Measurements from ENCODE around the gene RPLP2.

DNA sequence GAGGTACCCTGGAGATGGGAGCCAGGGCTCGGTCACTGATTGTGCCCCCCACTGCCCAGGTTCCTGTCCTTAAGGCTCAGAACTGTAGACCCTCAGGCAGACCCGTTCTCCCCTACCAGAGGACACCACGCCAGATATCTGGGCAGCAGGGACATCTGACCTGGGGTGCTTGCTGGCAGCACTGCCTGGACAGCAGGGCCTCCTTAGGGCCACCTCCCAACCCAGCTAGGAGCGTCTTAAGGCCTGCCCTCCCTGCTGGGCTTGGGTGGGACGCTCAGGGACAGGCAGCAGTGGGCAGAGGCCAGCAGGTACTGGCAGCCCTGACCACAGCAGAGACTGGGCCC, 29.5 kb downstream of the RPLP2 start:
- TF ChIP-seq TAF1 (IDR thresholded peaks at IDR 0.05; ENCODE audit: borderline replicate concordance, low read depth, low read length) (no peak), POLR2A (IDR thresholded peaks at IDR 0.05; ENCODE audit: low read depth, low read length) (no peak), POLR2AphosphoS5 (IDR thresholded peaks at IDR 0.05; ENCODE audit: low read depth, low read length) (no peak)

All from GM12892 (cell line).